HL-60 (cell line): ENCODE results near the gene TIMM9.

ENCODE experiments used
- DNase-seq, 2 experiments: peaks; one replicate each; pipeline ENCODE4 v3.0.0-alpha.2; 2010 to 2020; ENCODE audit warnings: low read depth in 1 of 2, low spot score in 1 of 2
- H3K27ac ChIP-seq: fragments of 250-450 bp; sonication (Bioruptor Pico); replicated peaks from 2 replicates; pipeline ENCODE4 v1.5.1; 2020; ENCODE audit warnings: mild to moderate bottlenecking, moderate library complexity
- H3K27me3 ChIP-seq: fragments of 250-450 bp; sonication (Bioruptor Pico); 2 replicates; pipeline ENCODE4 v1.5.1; 2021; ENCODE audit warnings: mild to moderate bottlenecking, moderate library complexity; ENCODE audit not compliant: insufficient read depth, poor library complexity, severe bottlenecking
- H3K4me3 ChIP-seq: replicated peaks from 2 replicates; pipeline ENCODE4 v1.5.1; 2011; ENCODE audit warnings: mild to moderate bottlenecking, control low read depth, low read length; ENCODE audit not compliant: insufficient read depth
- GABPA ChIP-seq: IDR thresholded peaks from 2 replicates; pipeline ENCODE4 v1.6.1; 2012; ENCODE audit warnings: low read depth
- POLR2AphosphoS5 ChIP-seq: IDR thresholded peaks from 2 replicates; pipeline ENCODE4 v1.6.1; 2012; ENCODE audit warnings: low read depth
- SPI1 ChIP-seq: IDR thresholded peaks from 2 replicates; pipeline ENCODE4 v1.6.1; 2012; ENCODE audit warnings: low read depth, mild to moderate bottlenecking, borderline replicate concordance
- TF ChIP-seq, protein P1 (sequence below): IDR thresholded peaks from 2 replicates; pipeline ENCODE4 v1.6.1; 2012; ENCODE audit warnings: low read depth; ENCODE audit not compliant: insufficient replicate concordance
- TF ChIP-seq, protein P2 (sequence below): IDR thresholded peaks from one replicate; pipeline ENCODE4 v1.5.1; 2011; ENCODE audit warnings: low read length, control low read depth, inconsistent platforms; ENCODE audit not compliant: insufficient read depth

The TIMM9 gene

DNA sequence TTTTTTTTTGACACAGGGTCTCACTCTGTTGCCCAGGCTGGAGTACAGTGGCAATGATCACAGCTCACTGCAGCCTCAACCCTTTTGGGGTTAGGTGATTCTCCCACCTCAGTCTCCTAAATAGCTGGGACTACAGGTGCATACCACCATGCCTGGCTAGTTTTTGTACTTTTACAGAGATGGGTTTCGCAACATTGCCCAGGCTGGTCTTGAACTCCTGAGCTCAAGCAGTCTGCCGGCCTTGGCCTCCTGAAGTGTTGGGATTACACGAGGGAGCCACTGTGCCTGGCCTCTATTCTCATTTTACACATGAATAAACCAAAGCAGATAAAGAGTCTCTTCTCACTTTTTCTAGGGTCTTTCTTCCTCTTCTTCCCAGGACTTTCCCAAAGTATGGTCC, 28.4 kb downstream of the TIMM9 start:
- Histone ChIP-seq H3K27me3 (no peaks in the 10 kb centered on the region), H3K27ac (no peak overlapping the region), H3K4me3 (no peak overlapping the region)
- DNase-seq, result no peak
- TF ChIP-seq GABPA, result no peak
- TF ChIP-seq SPI1, result no peak
- TF ChIP-seq, protein P1, sequence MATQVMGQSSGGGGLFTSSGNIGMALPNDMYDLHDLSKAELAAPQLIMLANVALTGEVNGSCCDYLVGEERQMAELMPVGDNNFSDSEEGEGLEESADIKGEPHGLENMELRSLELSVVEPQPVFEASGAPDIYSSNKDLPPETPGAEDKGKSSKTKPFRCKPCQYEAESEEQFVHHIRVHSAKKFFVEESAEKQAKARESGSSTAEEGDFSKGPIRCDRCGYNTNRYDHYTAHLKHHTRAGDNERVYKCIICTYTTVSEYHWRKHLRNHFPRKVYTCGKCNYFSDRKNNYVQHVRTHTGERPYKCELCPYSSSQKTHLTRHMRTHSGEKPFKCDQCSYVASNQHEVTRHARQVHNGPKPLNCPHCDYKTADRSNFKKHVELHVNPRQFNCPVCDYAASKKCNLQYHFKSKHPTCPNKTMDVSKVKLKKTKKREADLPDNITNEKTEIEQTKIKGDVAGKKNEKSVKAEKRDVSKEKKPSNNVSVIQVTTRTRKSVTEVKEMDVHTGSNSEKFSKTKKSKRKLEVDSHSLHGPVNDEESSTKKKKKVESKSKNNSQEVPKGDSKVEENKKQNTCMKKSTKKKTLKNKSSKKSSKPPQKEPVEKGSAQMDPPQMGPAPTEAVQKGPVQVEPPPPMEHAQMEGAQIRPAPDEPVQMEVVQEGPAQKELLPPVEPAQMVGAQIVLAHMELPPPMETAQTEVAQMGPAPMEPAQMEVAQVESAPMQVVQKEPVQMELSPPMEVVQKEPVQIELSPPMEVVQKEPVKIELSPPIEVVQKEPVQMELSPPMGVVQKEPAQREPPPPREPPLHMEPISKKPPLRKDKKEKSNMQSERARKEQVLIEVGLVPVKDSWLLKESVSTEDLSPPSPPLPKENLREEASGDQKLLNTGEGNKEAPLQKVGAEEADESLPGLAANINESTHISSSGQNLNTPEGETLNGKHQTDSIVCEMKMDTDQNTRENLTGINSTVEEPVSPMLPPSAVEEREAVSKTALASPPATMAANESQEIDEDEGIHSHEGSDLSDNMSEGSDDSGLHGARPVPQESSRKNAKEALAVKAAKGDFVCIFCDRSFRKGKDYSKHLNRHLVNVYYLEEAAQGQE, result no peak
- TF ChIP-seq POLR2AphosphoS5, result no peak
- TF ChIP-seq, protein P2, sequence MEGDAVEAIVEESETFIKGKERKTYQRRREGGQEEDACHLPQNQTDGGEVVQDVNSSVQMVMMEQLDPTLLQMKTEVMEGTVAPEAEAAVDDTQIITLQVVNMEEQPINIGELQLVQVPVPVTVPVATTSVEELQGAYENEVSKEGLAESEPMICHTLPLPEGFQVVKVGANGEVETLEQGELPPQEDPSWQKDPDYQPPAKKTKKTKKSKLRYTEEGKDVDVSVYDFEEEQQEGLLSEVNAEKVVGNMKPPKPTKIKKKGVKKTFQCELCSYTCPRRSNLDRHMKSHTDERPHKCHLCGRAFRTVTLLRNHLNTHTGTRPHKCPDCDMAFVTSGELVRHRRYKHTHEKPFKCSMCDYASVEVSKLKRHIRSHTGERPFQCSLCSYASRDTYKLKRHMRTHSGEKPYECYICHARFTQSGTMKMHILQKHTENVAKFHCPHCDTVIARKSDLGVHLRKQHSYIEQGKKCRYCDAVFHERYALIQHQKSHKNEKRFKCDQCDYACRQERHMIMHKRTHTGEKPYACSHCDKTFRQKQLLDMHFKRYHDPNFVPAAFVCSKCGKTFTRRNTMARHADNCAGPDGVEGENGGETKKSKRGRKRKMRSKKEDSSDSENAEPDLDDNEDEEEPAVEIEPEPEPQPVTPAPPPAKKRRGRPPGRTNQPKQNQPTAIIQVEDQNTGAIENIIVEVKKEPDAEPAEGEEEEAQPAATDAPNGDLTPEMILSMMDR, result no peak

DNA sequence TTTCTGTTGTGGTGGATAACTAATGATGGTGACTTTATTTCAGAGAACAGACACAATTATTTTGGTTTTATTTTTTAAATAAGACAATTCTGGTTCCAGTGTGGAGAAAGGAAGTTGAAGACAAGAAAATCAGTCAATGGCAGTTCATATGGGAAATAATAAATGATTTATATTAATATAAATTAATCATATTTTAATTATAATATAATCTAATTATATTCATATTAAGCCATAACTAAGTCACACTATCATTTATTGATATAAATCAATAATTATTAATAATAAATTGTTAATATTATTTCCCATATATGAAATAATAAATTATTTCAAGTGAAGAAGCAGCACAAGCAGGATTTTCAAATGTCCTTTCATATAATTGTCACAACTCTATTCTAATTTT, 28.8 kb downstream of the TIMM9 start:
- Histone ChIP-seq H3K27me3 (no peaks in the 10 kb centered on the region), H3K4me3 (no peak overlapping the region), H3K27ac (no peak overlapping the region)
- no peak for TF ChIP-seq SPI1
- TF ChIP-seq, protein P1, result no peak
- TF ChIP-seq, protein P2, result no peak
- no peak for TF ChIP-seq GABPA
- no peak for TF ChIP-seq POLR2AphosphoS5
- no peak for DNase-seq

DNA sequence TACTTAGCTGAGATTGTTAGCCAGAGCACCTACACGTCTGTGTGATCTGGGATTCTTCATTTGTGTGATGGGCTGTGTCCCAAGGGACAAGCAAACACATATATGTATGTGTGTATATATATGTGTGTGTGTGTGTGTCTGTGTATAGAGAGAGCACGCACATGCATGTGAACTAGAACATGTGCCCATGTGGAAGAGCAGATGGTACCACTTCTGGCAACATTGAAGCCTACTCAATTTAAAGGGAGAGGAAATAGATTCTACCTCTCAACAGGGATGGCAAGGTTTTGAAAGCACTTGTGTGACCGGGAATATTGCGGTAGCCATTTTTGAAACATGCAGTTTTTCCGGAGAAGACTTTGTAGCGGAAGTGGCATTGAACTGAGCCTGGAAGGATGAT, 30.2 kb downstream of the TIMM9 start:
- no peak overlapping the region for H3K4me3 ChIP-seq
- H3K27ac ChIP-seq, result no peak overlapping the region
- TF ChIP-seq SPI1 (no peak), GABPA (no peak)
- no peak for DNase-seq
- no peaks in the 10 kb centered on the region for H3K27me3 ChIP-seq

DNA sequence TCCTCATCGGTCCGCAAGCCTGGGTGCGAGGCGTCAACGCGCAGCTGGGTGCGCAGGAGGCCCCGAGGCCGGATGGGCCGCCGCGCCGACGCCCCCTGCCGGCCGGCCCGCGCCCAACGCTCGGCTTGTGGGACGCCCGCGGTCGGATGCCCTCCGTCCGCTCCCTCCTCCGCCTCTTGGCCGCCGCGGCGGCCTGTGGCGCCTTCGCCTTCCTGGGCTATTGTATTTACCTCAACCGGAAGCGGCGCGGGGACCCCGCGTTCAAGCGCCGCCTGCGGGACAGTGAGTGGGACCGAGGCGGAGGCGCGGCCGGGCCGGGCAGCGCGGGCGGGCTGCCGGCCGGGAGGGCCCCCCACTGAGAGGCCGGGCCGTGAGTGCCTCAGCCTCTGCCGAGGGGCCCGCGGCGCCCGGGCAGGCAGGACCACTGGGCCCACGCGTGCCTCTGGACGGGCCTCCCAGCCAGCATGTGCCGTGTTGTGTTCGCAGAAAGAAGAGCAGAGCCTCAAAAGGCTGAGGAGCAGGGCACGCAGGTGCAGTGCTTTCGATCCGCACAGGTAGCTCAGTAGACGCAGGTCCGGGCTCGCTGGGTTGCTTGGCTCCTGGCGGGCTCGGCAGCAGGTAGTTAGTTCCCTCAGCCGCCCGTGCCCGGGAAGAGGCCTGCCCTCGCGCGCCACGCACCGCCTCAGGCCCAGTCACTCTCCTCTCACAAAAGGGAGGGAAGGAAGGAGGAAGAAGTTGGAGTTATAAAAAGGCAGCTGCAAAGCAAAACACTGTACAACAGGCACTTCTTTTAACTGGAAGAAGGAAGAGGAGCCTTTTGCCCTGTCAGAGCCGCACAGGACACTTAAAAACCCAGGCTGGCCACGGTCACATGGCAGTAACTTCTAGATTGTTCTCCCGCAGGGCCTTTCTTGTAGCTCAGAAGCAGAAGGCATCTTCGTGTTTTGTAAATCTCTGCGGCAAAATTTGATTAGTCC, 31.2 kb downstream of the TIMM9 start, which contains the start of gene TOMM20L:
TOMM20L (plus strand) TSS at position 119 of the 977 bp plus-strand sequence; CDS start at position 147, 28 bp downstream.
- DNase-seq, result peak; percentile 50 to 75
- Histone ChIP-seq H3K4me3 (peak within 1 kb of the TSS; percentile 39), H3K27me3 (no peaks in the 10 kb centered on the region), H3K27ac (no peak within 1 kb of the TSS)
- TF ChIP-seq SPI1, result no peak
- no peak for TF ChIP-seq POLR2AphosphoS5
- TF ChIP-seq, protein P2, result peak; percentile 44
